ENCODE data around the gene E2F2. TPM values are rescaled to one million over a fixed set of nuclear protein-coding genes. Genes with fewer than 3 reads are reported as not detected.

Gene E2F2
- polyA plus RNA-seq, 1 of the 3 experiments (the other 2 are of a cell fraction) = 0.43 TPM

- no peak overlapping the region for H3K27ac ChIP-seq (ENCODE audit: low read depth in 2 of 2, low read length in 1 of 2)
- 93% methylated on average over 6 of the region's 6 CpGs for WGBS (ENCODE audit: low lambda C conversion rate)
- no peaks in the 10 kb centered on the region for H3K36me3 ChIP-seq (replicated peaks in 1 of 2; ENCODE audit: control insufficient read depth in 1 of 2, insufficient read depth in 2 of 2, low read length in 1 of 2)
- no peaks in the 10 kb centered on the region for H3K9me2 ChIP-seq
- H4K20me1 ChIP-seq (ENCODE audit: insufficient read depth) = no peaks in the 10 kb centered on the region
- H3K27me3 ChIP-seq (ENCODE audit: insufficient read depth) = no peaks in the 10 kb centered on the region
- H3K79me2 ChIP-seq (ENCODE audit: insufficient read depth) = peaks cover 48% of the 10 kb centered on the region; the same call in 1 of the 2 replicates
- ChIA-PET CTCF (interaction anchor here (0.7 to 1.4 kb wide), 5 partner anchors 15 to 183 kb away, joined by 3 to 5 read pairs (median 3); no protein-coding TSS in a partner anchor), POLR2A (no interaction called here)
- no peak for TF ChIP-seq RAD21 (IDR thresholded peaks at IDR 0.05; ENCODE audit: low read length)
- no peak for TF ChIP-seq MXI1 (IDR thresholded peaks at IDR 0.05; ENCODE audit: low read depth, low read length)
- no peak for TF ChIP-seq CTCF (IDR thresholded peaks at IDR 0.05)
- no peak for TF ChIP-seq USF2 (IDR thresholded peaks at IDR 0.05; ENCODE audit: borderline replicate concordance, low read depth, low read length)
- TF ChIP-seq FOXM1 (IDR thresholded peaks at IDR 0.05; ENCODE audit: low read depth) = no peak
- no peak for TF ChIP-seq EP300 (IDR thresholded peaks at IDR 0.05; ENCODE audit: borderline replicate concordance in 1 of 2, low read depth in 1 of 2, low read length in 1 of 2)
- TF ChIP-seq SIN3A (IDR thresholded peaks at IDR 0.05; ENCODE audit: borderline replicate concordance, low read depth, low read length) = no peak
- TF ChIP-seq TEAD4 (IDR thresholded peaks at IDR 0.05; ENCODE audit: borderline replicate concordance, insufficient read depth) = no peak
- TF ChIP-seq USF1 (IDR thresholded peaks at IDR 0.05; ENCODE audit: borderline replicate concordance, low read depth) = no peak
- no peak for TF ChIP-seq RXRA (IDR thresholded peaks at IDR 0.05; ENCODE audit: borderline replicate concordance, low read depth)
- TF ChIP-seq TCF12 (IDR thresholded peaks at IDR 0.05) = no peak
- TF ChIP-seq FOSL2 (IDR thresholded peaks at IDR 0.05; ENCODE audit: borderline replicate concordance, low read depth) = no peak
- TF ChIP-seq RFX5 (IDR thresholded peaks at IDR 0.05; ENCODE audit: low read length) = no peak
- no peak for TF ChIP-seq REST (IDR thresholded peaks at IDR 0.05; ENCODE audit: low read depth, low read length)
- TF ChIP-seq NRF1 (IDR thresholded peaks at IDR 0.05; ENCODE audit: low read depth, low read length) = no peak
- no peak overlapping the region for H3K4me3 ChIP-seq (ENCODE audit: low read depth in 2 of 2, low read length in 1 of 2)
- H3F3A ChIP-seq (replicated peaks; ENCODE audit: insufficient read depth) = peaks cover 13% of the 10 kb centered on the region
- H3K4me2 ChIP-seq = no peak overlapping the region
- peaks cover 0 to 6% of the 10 kb centered on the region in 2 experiments; a peak in 1 of 4 replicates for H3K4me1 ChIP-seq (ENCODE audit: control insufficient read depth in 1 of 2, insufficient read depth in 2 of 2, low read depth in 1 of 2, low read length in 1 of 2)
- H2AFZ ChIP-seq (ENCODE audit: low read depth) = no peak overlapping the region
- no peaks in the 10 kb centered on the region for H3K9me3 ChIP-seq
- H3K9ac ChIP-seq = no peak overlapping the region
- no peak for DNase-seq
Measured at GRCh38 chr1:23481904-23482303, 49.1 kb downstream of the E2F2 start.

Measured in SK-N-SH (cell line).